SK-N-SH (cell line): ENCODE results near the gene TMEM41B. TPM values are rescaled to one million over a fixed set of nuclear protein-coding genes. Genes with fewer than 3 reads are reported as not detected.

Experiments used
- CTCF ChIA-PET: fragments of 300-600, 350-600 bp; formaldehyde crosslinking; extraction: SDS; loops from one replicate; lab custom pipeline; 2021; lab: Yijun Ruan, JAX
- POLR2A ChIA-PET: fragments of 350-600 bp; sonication (Branson Sonifier 250); formaldehyde crosslinking; extraction: SDS; loops from one replicate; lab custom pipeline; 2020; ENCODE audit warnings: antibody characterized with exemption, inconsistent platforms; lab: Yijun Ruan, JAX
- DNase-seq: peaks from one replicate; pipeline ENCODE4 v3.0.0; 2012
- H2AFZ ChIP-seq: fragments of 200-600 bp; sonication (generic); 2 replicates; pipeline ENCODE4 v1.8.1; 2016; ENCODE audit warnings: antibody characterized with exemption, mild to moderate bottlenecking, low read depth
- H3F3A ChIP-seq: fragments of 200-600 bp; sonication (generic); replicated peaks from 2 replicates; pipeline ENCODE3; 2016; ENCODE audit warnings: antibody characterized with exemption, mild to moderate bottlenecking; ENCODE audit not compliant: insufficient read depth
- H3K27ac ChIP-seq, 2 experiments: fragments of 200-500 bp in 1 of 2; fragments of 200-600 bp in 1 of 2; sonication (Bioruptor generic) in 1 of 2; sonication (generic), shearing (Covaris generic) in 1 of 2; 2 replicates each; pipeline versions ENCODE4 v1.5.1 to v1.6.1; 2014 to 2016; ENCODE audit warnings: low read depth in 2 of 2, inconsistent platforms in 1 of 2, low read length in 1 of 2, mild to moderate bottlenecking in 1 of 2, mixed read lengths in 1 of 2
- H3K27me3 ChIP-seq: fragments of 200-600 bp; sonication (generic), shearing (Covaris generic); 2 replicates; pipeline ENCODE4 v1.6.1; 2016; ENCODE audit warnings: mixed run types; ENCODE audit not compliant: insufficient read depth
- H3K36me3 ChIP-seq, 2 experiments: fragments of 200-500 bp in 1 of 2; fragments of 200-600 bp in 1 of 2; sonication (Bioruptor generic) in 1 of 2; sonication (generic) in 1 of 2; replicated peaks in 1 of 2; 2 replicates each; pipeline versions ENCODE3 to v1.5.1; 2014 to 2016; ENCODE audit warnings: low read length in 1 of 2, mild to moderate bottlenecking in 1 of 2; ENCODE audit not compliant: insufficient read depth in 2 of 2, control insufficient read depth in 1 of 2
- H3K4me1 ChIP-seq, 2 experiments: fragments of 200-500 bp in 1 of 2; fragments of 200-600 bp in 1 of 2; sonication (Bioruptor generic) in 1 of 2; sonication (generic), shearing (Covaris generic) in 1 of 2; 2 replicates each; pipeline versions ENCODE4 v1.5.1 to v1.6.1; 2014 to 2016; ENCODE audit warnings: low read depth in 1 of 2, low read length in 1 of 2, mixed run types in 1 of 2; ENCODE audit not compliant: insufficient read depth in 2 of 2, control insufficient read depth in 1 of 2
- H3K4me2 ChIP-seq: fragments of 200-600 bp; sonication (generic), shearing (Covaris generic); 2 replicates; pipeline ENCODE4 v1.6.1; 2017; ENCODE audit warnings: mixed run types
- H3K4me3 ChIP-seq, 2 experiments: fragments of 200-500 bp in 1 of 2; fragments of 200-600 bp in 1 of 2; sonication (Bioruptor generic) in 1 of 2; sonication (generic), shearing (Covaris generic) in 1 of 2; 2 replicates each; pipeline versions ENCODE4 v1.5.1 to v1.8.1; 2014 to 2016; ENCODE audit warnings: low read depth in 2 of 2, inconsistent platforms in 1 of 2, low read length in 1 of 2, mild to moderate bottlenecking in 1 of 2, mixed read lengths in 1 of 2, moderate library complexity in 1 of 2
- H3K79me2 ChIP-seq: fragments of 200-600 bp; sonication (generic); 2 replicates; pipeline ENCODE4 v1.8.1; 2017; ENCODE audit warnings: mild to moderate bottlenecking; ENCODE audit not compliant: insufficient read depth
- H3K9ac ChIP-seq: fragments of 200-600 bp; sonication (generic); 2 replicates; pipeline ENCODE4 v1.6.1; 2017; ENCODE audit warnings: mixed run types
- H3K9me2 ChIP-seq: fragments of 200-600 bp; sonication (generic); 2 replicates; pipeline ENCODE4 v1.6.1; 2017; ENCODE audit warnings: mixed run types
- H3K9me3 ChIP-seq: fragments of 200-600 bp; sonication (generic); 2 replicates; pipeline ENCODE4 v1.6.1; 2017; ENCODE audit warnings: mixed run types, mild to moderate bottlenecking, moderate library complexity
- H4K20me1 ChIP-seq: fragments of 200-600 bp; sonication (generic); 2 replicates; pipeline ENCODE4 v1.6.1; 2017; ENCODE audit warnings: mild to moderate bottlenecking, mixed run types; ENCODE audit not compliant: insufficient read depth
- CTCF ChIP-seq: fragments of 200-600 bp; sonication (generic); IDR thresholded peaks from 2 replicates; pipeline ENCODE4 v1.6.1; 2017; ENCODE audit warnings: antibody characterized with exemption, mild to moderate bottlenecking, moderate library complexity
- EZH2phosphoT487 ChIP-seq: fragments of 200-600 bp; sonication (generic); IDR thresholded peaks from 2 replicates; pipeline ENCODE4 v1.6.1; 2017; ENCODE audit warnings: low read depth, mixed run types, mild to moderate bottlenecking, antibody characterized with exemption, moderate library complexity, borderline replicate concordance
- FOSL2 ChIP-seq: IDR thresholded peaks from 2 replicates; pipeline ENCODE4 v1.4.0; 2012; ENCODE audit warnings: low read depth, mild to moderate bottlenecking, moderate library complexity, borderline replicate concordance
- GATA2 ChIP-seq: sonication (generic); formaldehyde crosslinking; IDR thresholded peaks from 2 replicates; pipeline ENCODE4 v1.5.0; 2020; ENCODE audit warnings: mild to moderate bottlenecking, missing genetic modification reagents
- IRF3 ChIP-seq: fragments of 150-350 bp; IDR thresholded peaks from 2 replicates; pipeline ENCODE4 v1.6.1; 2016; ENCODE audit warnings: mild to moderate bottlenecking, low read depth, low read length
- JUND ChIP-seq: IDR thresholded peaks from 2 replicates; pipeline ENCODE4 v1.4.0; 2012
- MEF2A ChIP-seq: IDR thresholded peaks from 2 replicates; pipeline ENCODE4 v1.4.0; 2012; ENCODE audit warnings: low read depth, borderline replicate concordance
- MXI1 ChIP-seq: IDR thresholded peaks from 2 replicates; pipeline ENCODE4 v1.6.1; 2012; ENCODE audit warnings: mild to moderate bottlenecking, low read depth, low read length, improper control_type of control experiment
- NFIC ChIP-seq: IDR thresholded peaks from 2 replicates; pipeline ENCODE4 v1.4.0; 2012; ENCODE audit warnings: borderline replicate concordance
- NRF1 ChIP-seq: IDR thresholded peaks from 2 replicates; pipeline ENCODE4 v1.6.1; 2012; ENCODE audit warnings: low read depth, mild to moderate bottlenecking, low read length
- PBX3 ChIP-seq: IDR thresholded peaks from 2 replicates; pipeline ENCODE4; 2012
- POLR2AphosphoS5 ChIP-seq: IDR thresholded peaks from 2 replicates; pipeline ENCODE4 v1.6.1; 2012; ENCODE audit warnings: low read depth, low read length
- RAD21 ChIP-seq: IDR thresholded peaks from 2 replicates; pipeline ENCODE4 v1.6.1; 2012; ENCODE audit warnings: mild to moderate bottlenecking, low read length
- REST ChIP-seq: IDR thresholded peaks from 2 replicates; pipeline ENCODE4 v1.6.1; 2012; ENCODE audit warnings: mild to moderate bottlenecking, low read depth, low read length, moderate library complexity
- RFX5 ChIP-seq: IDR thresholded peaks from 2 replicates; pipeline ENCODE4 v1.6.1; 2012; ENCODE audit warnings: mild to moderate bottlenecking, improper control_type of control experiment, low read length
- RXRA ChIP-seq: IDR thresholded peaks from 2 replicates; pipeline ENCODE4 v1.4.0; 2012; ENCODE audit warnings: low read depth, mild to moderate bottlenecking, borderline replicate concordance
- SIN3A ChIP-seq: IDR thresholded peaks from 2 replicates; pipeline ENCODE4 v1.6.1; 2012; ENCODE audit warnings: low read depth, mild to moderate bottlenecking, low read length, moderate library complexity, borderline replicate concordance
- TAF1 ChIP-seq: IDR thresholded peaks from 2 replicates; pipeline ENCODE4 v1.6.1; 2012; ENCODE audit warnings: low read depth, mild to moderate bottlenecking, low read length, moderate library complexity, borderline replicate concordance
- TCF12 ChIP-seq: IDR thresholded peaks from 2 replicates; pipeline ENCODE4 v1.4.0; 2012
- ZBTB33 ChIP-seq: IDR thresholded peaks from 2 replicates; pipeline ENCODE4 v1.4.0; 2012; ENCODE audit warnings: low read depth, borderline replicate concordance
- WGBS: methylation state at CpG from one replicate; pipeline ENCODE4 v1.1.6; 2017; ENCODE audit warnings: low lambda C conversion rate; 5-methylcytosine and 5-hydroxymethylcytosine counted together
- polyA plus RNA-seq, 3 experiments: library from polyadenylated mRNA; depleted of rRNA; stranded (reverse); fragments of >200 nt; gene quantifications; 2 replicates each; pipeline ENCODE4 v1.2.3, GENCODE V29; 2012

TMEM41B gene
- polyA plus RNA-seq, 1 of the 3 experiments (the other 2 are of a cell fraction) = 23.5 TPM

- peaks cover 20% of the 10 kb centered on the region for H3F3A ChIP-seq
- CTCF ChIA-PET = interaction anchor here (0.7 kb wide), 1 partner anchor 12 kb away, joined by 3 read pairs; no protein-coding TSS in a partner anchor
Measured at GRCh38 chr11:9247863-9248262, 66.5 kb downstream of the TMEM41B start.

More at GRCh38 chr11:9247863-9248262, 66.5 kb downstream of the TMEM41B start:
- WGBS = 97% methylated on average over 3 of the region's 3 CpGs
- H4K20me1 ChIP-seq = peaks cover 82% of the 10 kb centered on the region
- no peak overlapping the region for H3K27ac ChIP-seq
- no peak overlapping the region for H3K4me2 ChIP-seq
- H3K9me3 ChIP-seq = no peaks in the 10 kb centered on the region
- TF ChIP-seq RXRA (no peak), RAD21 (no peak), JUND (no peak), IRF3 (no peak), ZBTB33 (no peak), MEF2A (no peak), REST (no peak), NFIC (no peak), PBX3 (no peak), EZH2phosphoT487 (no peak), CTCF (no peak), GATA2 (no peak), RFX5 (no peak), TAF1 (no peak), SIN3A (no peak), TCF12 (no peak), FOSL2 (no peak), POLR2AphosphoS5 (no peak), NRF1 (no peak), MXI1 (no peak)
- no peak overlapping the region for H3K4me3 ChIP-seq
- POLR2A ChIA-PET = no interaction called here
- no peaks in the 10 kb centered on the region for H3K9me2 ChIP-seq
- no peak overlapping the region for H2AFZ ChIP-seq
- H3K36me3 ChIP-seq = peaks cover 0 to 4% of the 10 kb centered on the region in 2 experiments
- no peak for DNase-seq
- H3K4me1 ChIP-seq = no peaks in the 10 kb centered on the region; a peak in 1 of 4 replicates
- no peaks in the 10 kb centered on the region for H3K27me3 ChIP-seq
- peaks cover 100% of the 10 kb centered on the region for H3K79me2 ChIP-seq
- H3K9ac ChIP-seq = no peak overlapping the region
